WI38 (cell line): ENCODE data around the gene FMNL2.

ENCODE experiments used
- H3K4me3 ChIP-seq: 2 replicates; pipeline ENCODE4 v1.5.1; 2011; ENCODE audit warnings: low read depth, mild to moderate bottlenecking, control low read depth, low read length
- CTCF ChIP-seq: IDR thresholded peaks from 2 replicates; pipeline ENCODE4 v1.5.1; 2012; ENCODE audit warnings: low read depth, mild to moderate bottlenecking, control low read depth, low read length

Gene FMNL2

GRCh38 chr2:152339556-152340286, 4.7 kb downstream of the FMNL2 start:
- H3K4me3 ChIP-seq, result no peak overlapping the region
- no peak for TF ChIP-seq CTCF

DNA sequence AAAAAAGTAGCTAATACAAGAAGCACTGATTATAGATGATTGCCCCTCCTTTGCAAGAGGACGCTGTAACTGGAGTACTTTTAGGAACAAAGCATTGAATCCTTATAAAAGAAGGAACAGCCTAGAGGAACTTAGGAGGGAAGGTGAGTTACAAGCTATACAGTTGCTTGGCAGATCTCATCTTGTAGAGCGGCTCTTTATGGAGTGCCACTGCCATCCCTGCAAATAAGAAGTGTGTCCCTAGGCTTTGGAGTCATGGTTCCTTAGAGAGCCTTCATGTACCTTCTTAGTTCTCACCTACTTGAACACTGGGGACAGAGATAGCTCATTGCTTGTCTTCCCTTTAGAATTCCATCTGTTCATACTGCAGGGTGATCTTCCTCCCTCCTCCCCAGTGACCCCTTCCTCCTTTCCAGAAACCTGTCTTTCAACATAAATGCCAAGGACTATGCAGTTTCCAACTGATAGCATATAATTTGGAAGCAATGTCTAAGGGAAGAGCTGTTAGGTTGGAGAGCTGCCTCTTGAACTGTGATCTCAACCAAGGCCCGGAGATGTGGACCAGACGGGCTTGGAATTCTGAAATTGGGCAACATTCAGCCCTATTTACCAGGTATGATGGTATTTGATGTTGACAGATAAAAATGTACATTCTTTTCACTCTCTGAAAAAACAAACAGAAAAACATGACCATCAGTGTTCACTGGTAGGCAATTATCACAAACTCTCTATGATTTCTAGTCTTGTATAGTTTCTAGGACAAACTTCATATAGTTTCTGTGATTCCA, 7.5 kb downstream of the FMNL2 start:
- TF ChIP-seq CTCF, result no peak

GRCh38 chr2:152343426-152343825, 8.5 kb downstream of the FMNL2 start:
- TF ChIP-seq CTCF, result no peak
- H3K4me3 ChIP-seq, result no peak overlapping the region

More for the DNA sequence above, 7.5 kb downstream of the FMNL2 start:
- H3K4me3 ChIP-seq, result no peak overlapping the region

DNA sequence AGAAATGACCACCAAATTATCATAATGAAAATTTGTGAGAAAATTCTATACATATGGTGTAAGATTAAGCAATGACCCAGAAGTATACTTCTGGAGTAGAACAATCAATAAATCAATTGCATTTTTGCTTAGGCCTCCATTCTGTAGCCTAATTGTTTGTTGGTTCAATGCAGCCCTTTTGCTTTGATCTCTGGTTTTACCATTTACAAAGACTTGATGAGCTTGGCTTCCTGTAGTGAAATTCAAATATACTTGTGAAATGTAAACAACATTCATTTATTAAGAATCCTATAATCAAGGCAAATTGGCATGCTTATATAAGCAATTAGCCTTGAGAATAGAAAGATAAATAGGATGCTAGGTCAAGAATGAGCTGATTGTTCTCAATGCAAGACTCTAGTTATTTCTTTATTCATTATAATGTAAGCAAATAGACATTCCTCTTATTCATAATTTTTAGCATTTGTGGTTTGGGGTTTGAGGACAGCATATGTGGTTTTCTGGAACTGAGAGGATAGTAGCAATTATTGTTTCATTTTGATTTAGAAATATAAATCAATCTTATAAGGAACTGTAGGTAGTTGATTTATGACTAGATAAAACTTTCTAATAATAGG, 9.7 kb downstream of the FMNL2 start:
- TF ChIP-seq CTCF, result no peak
- no peak overlapping the region for H3K4me3 ChIP-seq

DNA sequence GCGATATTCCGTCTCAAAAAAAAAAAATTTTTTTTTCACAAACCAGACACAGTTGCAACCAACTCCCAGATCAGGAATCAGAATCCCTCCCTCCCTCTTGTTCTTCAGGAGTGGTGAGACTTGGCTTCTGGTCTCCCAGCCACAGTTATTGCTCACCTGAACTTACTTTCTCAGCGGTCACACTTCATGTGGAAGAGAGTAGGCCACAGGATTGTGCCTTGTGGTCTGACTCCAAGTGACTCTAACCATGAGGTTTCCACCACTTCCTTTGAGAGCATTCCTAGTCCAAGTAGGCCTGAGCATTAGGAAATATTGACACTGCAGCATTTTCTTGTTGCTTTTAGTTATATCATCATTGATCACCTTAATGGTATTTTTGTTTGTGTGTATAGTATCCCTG, 12.1 kb downstream of the FMNL2 start:
- no peak overlapping the region for H3K4me3 ChIP-seq
- no peak for TF ChIP-seq CTCF

DNA sequence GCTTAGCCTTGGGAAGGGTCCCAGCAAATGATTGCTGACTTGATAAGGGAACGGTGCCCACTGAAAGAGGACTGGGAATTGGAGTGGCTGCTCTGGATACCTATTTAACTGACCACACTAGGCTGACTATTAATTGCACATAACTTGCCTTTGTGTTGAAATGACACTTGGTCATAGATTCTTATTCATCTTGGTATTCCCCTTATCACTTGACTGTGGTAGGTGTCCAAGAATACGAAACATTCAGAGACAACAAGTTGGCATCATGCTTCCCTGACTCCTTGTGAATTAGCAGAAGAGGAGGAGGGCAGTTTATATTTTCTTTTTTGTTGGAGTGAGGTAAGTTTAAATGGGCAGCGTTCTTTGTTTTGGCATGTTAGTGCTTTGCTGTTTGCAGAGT, 13.4 kb downstream of the FMNL2 start:
- H3K4me3 ChIP-seq, result no peak overlapping the region
- no peak for TF ChIP-seq CTCF

DNA sequence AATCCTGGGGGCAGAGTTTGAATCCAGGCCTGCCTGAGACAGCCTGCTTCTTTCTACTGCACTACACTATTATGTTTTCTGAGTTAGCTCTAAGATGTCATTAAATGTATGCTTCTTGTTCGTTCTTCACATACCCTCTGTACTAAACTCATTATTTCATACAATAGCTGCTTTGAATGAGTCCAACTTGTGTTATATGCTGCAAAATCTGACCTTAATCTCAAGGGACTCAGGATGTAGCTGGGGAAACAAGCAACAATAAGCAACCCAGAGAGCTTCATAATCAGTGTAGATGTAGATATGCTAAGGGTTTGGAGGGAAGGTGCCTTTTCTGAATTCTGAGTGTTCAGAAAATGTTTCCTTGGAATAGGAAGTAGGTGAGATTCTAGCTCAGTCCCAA, 14.4 kb downstream of the FMNL2 start:
- H3K4me3 ChIP-seq, result no peak overlapping the region
- no peak for TF ChIP-seq CTCF
